Fibroblast of peridontal ligament (primary cell): ENCODE measurements around the gene CD160.
"Not testable (repeated sequence)": the region's sequence is repeated elsewhere in the genome, so short reads cannot be mapped to it uniquely, and the experiment has no call there.

Experiments used
- DNase-seq: peaks from one replicate; pipeline ENCODE4 v3.0.0-alpha.2; 2010; ENCODE audit errors: extremely low read depth

CD160 gene

DNA sequence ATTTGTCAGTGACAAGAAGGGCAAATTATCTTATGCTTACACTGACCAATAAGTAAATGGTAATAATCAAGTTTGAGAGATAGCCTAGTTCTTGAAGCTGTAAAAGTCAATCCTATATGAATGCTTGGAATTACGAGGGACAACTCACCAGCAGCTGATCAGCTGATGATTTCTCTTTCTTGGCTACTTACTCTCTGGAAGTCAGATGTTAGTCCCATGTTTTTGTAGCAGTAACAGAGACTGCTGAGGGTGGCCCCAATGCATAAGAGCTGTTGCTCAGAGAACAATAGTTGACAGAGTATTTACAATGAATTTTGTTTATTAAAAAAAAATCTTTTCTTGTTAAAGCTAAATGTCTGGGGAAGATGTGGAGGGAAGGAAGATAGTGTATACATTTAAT lies 39.3 kb downstream of the CD160 start:
- no peak for DNase-seq

DNA sequence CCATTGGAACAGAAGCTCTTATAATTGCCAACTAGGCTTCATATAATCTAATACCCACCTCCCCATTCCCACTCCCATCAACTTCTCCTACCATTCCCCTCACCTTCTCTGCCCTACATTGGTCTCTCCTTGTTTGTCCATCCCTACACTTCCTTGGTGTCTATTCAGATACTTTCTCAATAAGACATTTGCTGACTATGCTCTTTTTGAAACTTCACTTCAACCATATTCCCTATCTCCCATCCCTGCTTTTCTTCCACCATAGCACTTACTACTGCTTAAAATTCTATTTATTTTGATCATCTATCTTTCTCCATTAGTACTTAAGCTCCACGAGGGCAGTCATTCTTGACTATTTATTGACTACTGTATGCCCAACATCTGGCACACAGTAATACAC lies 40.4 kb downstream of the CD160 start:
- no peak for DNase-seq

DNA sequence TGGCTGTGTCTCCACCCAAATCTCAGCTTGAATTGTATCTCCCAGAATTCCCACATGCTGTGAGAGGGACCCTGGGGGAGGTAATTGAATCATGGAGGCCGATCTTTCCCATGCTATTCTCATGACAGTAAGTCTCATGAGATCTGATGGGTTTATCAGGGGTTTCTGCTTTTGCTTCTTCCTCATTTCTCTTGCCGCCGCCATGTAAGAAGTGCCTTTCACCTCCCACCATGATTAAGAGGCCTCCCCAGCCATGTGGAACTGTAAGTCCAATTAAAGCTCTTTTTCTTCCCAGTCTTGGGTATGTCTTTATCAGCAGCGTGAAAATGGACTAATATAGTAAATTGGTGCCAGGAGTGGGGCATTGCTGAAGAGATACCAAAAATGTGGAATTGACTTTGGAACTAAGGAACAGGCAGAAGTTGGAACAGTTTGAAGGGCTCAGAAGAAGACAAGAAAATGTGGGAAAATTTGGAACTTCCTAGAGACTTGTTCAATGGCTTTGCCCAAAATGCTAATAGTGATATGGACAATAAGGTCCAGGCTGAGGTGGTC lies 41.2 kb downstream of the CD160 start:
- not testable (repeated sequence) for DNase-seq

DNA sequence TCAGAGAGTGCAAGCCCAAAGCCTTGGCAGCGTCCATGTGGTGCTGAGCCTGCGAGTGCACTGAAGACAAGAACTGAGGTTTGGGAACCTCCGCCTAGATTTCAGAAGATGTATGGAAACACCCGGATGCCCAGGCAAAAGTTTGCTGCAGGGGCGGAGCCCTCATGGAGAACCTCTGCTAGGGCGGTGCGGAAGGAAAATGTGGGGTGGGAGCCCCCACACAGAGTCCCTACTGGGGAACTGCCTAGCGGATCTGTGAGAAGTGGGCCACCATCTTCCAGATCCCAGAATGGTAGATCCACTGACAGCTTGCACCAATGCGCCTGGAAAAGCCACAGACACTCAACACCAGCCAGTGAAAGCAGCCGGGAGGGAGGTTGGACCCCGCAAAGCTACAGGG lies 42.2 kb downstream of the CD160 start:
- not testable (repeated sequence) for DNase-seq

DNA sequence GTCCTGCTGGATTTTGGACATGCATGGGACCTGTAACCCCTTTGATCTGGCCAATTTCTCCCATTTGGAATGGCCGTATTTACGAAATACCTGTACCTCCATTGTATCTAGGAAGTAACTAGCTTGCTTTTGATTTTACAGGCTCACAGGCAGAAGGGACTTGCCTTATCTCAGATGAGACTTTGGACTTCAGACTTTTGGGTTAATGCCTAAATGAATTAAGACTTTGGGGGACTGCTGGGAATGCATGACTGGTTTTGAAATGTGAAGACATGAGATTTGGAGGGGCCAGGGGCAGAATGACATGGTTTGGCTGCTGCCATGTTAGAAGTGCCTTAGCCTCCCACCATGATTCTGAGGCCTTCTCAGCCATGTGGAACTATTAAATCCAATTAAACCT lies 42.7 kb downstream of the CD160 start:
- not testable (repeated sequence) for DNase-seq

DNA sequence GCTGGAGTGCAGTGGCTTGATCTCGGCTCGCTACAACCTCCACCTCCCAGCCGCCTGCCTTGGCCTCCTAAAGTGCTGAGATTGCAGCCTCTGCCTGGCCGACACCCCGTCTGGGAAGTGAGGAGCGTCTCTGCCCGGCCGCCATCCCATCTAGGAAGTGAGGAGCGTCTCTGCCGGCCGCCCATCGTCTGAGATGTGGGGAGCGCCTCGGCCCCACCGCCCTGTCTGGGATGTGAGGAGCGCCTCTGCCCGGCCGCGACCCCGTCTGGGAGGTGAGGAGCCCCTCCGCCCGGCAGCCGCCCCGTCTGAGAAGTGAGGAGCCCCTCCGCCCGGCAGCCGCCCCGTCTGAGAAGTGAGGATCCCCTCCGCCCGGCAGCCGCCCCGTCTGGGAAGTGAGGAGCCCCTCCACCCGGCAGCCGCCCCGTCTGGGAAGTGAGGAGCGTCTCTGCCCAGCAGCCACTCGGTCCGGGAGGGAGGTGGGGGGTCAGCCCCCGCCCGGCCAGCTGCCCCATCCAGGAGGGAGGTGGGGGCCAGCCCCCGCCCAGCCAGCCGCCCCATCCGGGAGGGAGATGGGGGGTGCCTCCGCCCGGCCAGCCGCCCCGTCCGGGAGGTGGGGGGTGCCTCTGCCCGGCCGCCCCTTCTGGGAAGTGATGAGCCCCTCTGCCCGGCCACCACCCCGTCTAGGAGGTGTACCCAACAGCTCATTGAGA lies 45.1 kb downstream of the CD160 start:
- not testable (repeated sequence) for DNase-seq

DNA sequence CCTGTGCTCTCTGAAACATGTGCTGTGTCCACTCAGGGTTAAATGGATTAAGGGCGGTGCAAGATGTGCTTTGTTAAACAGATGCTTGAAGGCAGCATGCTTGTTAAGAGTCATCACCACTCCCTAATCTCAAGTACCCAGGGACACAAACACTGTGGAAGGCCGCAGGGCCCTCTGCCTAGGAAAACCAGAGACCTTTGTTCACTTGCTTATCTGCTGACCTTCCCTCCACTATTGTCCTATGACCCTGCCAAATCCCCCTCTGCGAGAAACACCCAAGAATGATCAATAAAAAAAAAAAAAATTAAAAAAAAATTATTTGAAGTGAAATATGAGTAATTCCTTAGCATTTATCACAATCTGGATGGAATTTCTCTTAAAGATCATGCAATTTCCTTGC lies 45.8 kb downstream of the CD160 start:
- not testable (repeated sequence) for DNase-seq

DNA sequence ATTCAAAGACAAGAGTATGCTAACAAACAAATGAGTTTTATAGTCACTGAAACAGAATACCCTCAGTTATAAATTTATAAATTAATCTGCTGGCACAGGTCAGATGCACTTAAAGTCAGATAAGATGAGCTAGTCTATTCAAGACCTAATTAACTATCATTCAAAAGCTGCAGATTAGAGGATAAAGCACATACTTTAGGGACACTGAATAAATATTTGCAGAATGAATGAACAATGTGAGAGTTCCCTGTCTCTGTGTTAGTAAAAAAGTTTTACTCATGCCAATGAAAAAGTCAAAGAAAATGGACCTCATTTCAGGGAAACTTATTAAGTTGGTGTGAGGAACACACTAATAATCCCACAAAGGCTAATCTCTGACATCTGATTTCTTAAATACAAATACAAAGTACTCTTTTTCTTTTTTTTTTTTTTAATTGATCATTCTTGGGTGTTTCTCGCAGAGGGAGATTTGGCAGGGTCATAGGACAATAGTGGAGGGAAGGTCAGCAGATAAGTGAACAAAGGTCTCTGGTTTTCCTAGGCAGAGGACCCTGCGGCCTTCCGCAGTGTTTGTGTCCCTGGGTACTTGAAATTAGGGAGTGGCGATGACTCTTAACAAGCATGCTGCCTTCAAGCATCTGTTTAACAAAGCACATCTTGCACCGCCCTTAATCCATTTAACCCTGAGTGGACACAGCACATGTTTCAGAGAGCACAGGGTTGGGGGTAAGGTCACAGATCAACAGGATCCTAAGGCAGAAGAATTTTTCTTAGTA lies 46.5 kb downstream of the CD160 start:
- not testable (repeated sequence) for DNase-seq

DNA sequence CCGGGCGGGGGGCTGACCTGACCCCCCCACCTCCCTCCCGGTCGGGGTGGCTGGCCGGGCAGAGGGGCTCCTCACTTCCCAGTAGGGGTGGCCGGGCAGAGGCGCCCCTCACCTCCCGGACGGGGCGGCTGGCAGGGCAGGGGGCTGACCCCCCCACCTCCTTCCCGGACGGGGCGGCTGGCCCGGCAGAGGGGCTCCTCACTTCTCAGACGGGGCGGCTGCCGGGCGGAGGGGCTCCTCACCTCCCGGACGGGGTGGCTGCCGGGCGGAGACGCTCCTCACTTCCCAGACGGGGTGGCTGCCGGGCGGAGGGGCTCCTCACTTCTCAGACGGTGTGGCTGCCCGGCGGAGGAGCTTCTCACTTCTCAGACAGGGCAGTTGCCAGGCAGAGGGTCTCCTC lies 47.6 kb downstream of the CD160 start:
- not testable (repeated sequence) for DNase-seq

DNA sequence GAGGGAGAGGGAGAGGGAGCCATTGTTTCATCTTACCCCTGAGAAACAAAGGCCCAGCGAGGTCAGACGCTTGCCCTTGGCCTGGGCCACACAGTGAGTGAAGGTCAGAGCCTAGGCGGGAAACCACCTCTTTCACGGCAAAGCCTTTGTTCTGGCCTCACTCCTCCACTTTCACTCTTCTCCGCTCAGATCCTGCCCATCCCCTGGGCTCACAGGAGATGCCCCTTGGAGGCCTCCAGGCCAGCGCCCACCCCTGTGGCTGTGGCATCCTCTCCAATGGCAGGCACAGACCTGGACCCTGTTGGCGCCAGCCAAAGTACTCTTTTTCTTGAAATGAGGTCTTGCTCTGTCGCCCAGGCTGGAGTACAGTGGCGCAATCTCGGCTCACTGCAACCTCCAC lies 48.7 kb downstream of the CD160 start:
- DNase-seq = not testable (repeated sequence)

DNA sequence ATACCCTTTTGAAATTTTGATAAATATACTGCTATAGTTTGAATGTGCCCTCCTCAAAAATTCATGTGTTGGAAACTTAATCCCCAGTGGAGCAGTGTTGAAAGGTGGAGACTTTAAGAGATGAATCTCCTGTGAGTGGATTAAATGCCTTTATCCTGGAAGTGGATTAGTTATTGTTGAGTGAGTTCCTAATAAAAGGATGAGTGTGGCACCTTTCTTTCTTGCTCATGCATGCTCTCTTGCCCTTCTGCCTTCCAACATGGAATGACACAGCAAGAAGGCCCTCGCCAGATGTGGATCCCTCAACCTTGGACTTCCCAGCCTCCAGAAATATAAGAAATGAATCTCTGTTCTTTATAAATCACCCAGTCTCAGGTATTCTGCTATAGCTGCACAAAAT lies 51.8 kb downstream of the CD160 start:
- DNase-seq = no peak

DNA sequence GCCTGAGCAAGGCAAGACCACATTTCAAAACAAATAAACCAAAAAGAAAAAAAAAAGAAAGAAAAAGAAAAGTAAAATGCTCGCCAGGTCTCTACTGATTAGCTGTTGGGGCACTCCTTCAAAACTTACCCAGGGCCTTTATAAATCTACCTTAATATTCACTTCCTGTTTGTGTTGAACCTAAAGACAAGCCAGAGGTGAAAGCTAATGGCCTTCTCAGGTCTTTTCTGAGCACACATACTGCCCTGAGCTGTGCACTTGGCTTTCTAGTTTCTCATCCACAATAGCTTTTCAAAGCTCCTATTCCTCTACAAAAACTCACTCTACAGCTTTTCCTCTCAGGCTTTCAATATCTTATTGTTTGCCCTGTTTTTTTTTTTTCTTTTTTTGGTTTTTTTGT lies 54.1 kb downstream of the CD160 start:
- no peak for DNase-seq

DNA sequence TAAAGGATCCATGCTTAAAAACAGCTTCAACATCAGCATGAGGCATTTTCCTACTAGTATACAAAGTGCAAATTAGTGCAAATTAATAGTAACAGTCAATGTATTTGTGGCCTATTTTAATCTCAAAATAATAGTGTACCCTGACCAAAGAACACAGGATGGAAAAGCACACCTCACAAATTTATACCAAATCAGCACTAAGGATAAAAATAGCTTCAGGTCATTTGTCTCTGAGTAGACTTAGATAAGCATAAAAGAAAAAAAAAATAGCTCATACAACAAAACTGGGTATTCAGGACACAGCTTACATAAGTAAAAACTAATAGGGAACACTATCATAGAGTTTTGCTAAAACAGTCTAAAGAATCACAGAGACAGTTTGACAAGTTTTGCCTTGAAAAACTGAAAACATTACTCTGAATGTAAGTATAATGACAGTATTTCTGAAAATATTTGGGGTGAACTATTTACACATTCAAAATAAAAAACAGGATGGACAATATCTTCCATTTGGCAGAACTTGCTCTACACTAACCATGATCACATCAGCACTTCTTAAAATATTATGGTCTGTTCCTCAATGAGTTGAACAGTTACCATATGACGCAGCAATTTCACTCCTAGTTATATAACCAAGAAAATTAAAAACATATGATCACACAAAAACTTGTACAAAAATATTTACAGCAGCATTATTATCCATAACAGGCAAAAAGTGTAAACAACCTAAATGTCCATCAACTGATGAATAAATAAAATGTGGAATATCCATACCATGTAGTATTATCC lies 58.3 kb downstream of the CD160 start:
- peak; percentile 69 for DNase-seq

DNA sequence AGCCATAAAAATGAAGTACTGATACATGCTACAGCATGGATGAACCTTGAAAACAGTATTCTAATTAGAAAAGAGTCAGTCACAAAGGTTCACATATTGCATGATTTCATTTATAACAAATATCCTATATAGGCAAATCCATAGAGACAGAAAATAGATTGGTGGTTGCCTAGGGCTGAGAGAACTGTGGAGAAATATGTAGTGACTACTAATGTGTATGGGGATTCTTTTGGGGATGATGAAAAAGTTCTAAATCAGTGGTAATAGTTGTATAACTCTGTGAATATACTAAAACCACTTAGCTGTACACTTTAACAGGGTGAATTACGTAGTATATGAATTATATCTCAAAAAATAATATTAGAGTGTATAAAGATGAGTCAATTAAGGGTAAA lies 58.8 kb downstream of the CD160 start:
- DNase-seq = peak; percentile 67

DNA sequence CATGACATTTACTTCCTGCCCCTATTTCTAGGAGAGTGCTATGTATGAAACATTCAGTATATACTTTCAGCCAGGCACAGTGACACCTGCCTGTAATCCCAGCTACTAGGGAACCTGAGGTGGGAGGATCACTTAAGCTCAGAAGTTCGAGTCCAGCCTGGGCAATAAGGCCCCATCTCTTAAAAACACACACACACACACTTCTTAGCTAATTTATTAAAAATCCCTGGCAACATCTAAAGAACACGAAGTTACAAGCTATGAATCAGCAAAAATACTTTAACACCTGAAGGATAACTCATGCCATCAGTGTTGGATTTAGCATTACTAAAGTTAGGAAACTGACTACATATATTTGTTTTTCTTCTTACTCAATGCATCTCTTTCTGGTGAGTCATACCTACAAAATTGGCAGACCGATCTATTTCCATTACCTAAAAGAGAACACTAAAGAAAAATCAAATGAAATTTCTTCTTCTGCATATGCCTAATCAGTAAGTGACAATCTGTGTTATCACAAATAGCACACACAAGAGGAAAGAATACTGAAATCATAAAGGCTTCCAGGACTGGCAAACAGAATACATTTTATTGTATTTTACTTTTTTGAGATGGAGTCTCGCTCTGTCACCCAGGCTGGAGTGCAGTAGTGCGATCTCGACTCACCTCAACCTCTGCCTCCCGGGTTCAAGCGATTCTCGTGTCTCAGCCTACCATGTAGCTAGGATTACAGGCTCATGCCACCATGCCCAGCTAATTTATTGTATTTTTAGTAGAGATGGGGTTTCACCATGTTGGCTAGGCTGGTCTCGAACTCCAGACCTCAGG lies 63.2 kb downstream of the CD160 start:
- DNase-seq = peak; percentile 93

DNA sequence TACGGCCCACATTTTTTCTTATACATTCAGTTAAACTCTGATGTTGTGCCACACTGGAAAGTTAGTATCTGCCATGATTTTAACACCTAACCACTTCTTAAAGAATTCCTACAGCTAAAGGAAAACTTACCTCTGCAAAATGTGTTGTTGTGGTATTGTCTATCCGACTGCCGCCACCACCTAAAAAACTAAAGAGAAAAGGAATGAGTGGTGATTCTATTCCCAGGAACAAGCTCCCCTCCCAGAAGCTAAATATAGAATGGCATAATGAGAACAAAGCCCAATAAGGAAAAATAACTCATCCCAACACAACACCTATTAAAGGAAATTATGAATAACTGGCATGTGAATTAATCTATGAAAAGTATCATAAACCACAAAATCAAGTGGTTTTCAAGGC lies 65.1 kb downstream of the CD160 start:
- no peak for DNase-seq

DNA sequence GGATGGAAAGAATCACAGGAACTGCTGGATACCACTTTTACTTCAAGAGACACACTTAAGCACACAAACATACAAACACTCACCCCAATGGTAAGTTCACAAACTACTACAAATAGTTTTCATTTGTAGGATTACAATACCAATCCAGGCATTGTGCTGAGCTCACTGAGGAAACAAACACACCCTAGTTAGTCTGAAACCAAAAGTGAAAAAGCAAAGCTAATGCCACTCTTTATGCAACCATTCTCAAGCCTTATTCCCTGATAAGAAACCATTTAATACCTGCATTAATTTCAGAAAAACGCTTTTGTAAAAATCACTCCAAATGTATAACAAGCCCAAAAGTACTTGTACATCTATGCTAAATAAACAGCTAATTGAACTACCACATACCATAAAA lies 66.2 kb downstream of the CD160 start:
- DNase-seq = peak; percentile 30

DNA sequence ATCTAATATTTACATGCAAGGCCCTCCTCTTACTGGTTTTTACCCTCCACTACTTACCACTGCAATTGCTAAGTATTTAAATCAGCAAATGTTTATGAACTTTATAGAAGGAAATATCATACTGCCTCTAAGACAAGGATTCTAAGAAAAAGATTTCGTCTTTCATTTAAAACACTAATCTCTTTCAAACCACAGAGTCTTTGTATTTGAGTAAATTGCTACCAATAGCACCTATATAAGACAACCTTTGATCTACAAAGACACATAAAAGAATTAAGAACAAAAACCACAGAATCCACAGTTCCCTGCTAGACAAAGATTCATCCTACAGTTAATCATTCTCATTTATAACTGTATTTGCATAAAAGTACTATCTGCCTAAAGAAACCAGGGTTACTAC lies 67.0 kb downstream of the CD160 start:
- DNase-seq = peak; percentile 15

DNA sequence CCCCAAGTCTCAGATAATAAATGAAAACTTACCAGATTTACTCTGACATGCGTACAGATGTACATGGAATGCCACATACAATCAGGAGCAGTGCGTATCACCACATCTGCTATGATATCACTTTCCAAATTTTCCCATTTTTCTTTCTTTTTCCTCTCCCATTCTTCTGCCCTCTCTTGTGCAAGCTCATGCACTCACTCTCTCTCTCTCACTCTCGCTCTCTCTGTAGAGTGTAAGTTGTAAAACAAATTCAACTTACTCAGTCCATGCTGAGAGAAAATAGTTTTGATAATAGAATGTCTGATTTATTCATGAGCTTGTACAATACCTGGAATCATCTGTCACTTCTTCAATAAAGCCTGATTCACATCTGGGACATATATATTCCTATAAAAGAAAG lies 69.3 kb downstream of the CD160 start:
- DNase-seq = no peak
